K562 (cell line): ENCODE results near the gene ZNF276. TPM values are rescaled to one million over a fixed set of nuclear protein-coding genes. Genes with fewer than 3 reads are reported as not detected.

Experiments
- ATAC-seq: fragments of 200-7000 bp; cut with Tn5 transposase; 3 replicates; pipeline ENCODE4 v1.9.1; 2020; ENCODE audit warnings: moderate library complexity
- BruUV-seq: library from RNA; stranded (reverse); fragments of 400-500 nt; replicated peaks from 2 replicates; lab custom pipeline; 2021; lab: Mats Ljungman, UMichigan
- CTCF ChIA-PET: fragments of 300-600 bp; formaldehyde crosslinking; extraction: SDS; loops from one replicate; lab custom pipeline; 2021; ENCODE audit warnings: low intra/inter-chr PET ratio; lab: Yijun Ruan, JAX
- POLR2A ChIA-PET: fragments of 300-600, 350-650 bp; sonication (Branson Sonifier 250); formaldehyde crosslinking; extraction: SDS; loops from one replicate; lab custom pipeline; 2021; ENCODE audit warnings: antibody characterized with exemption, inconsistent platforms; lab: Yijun Ruan, JAX
- DNase-seq, 4 experiments: peaks; one replicate each; pipeline versions ENCODE4 v3.0.0 to v3.0.0-alpha.2; 2011 to 2018; ENCODE audit warnings: low spot score in 3 of 4, mixed read lengths in 3 of 4; ENCODE audit errors: extremely low read depth in 1 of 4
- FAIRE-seq: peaks from 2 replicates; lab custom pipeline; 2011; peaks lifted over from hg19 to GRCh38; lab: Jason Lieb, UNC
- H2AFZ ChIP-seq: 2 replicates; pipeline ENCODE4 v1.6.0; 2011; ENCODE audit warnings: low read depth, low read length, control low read depth, inconsistent platforms
- H3K27ac ChIP-seq: fragments of 200-600 bp; 3 replicates; pipeline ENCODE4 v1.8.0; 2011; ENCODE audit warnings: low read depth, mild to moderate bottlenecking, control low read depth, inconsistent platforms, low read length, moderate library complexity, mixed read lengths; ENCODE audit errors: extremely low read depth
- H3K27me3 ChIP-seq, 2 experiments: fragments of 300-600 bp in 1 of 2; 2 replicates in 1 of 2; 3 replicates in 1 of 2; pipeline versions ENCODE4 v1.6.0 to v1.8.0; 2011; ENCODE audit warnings: inconsistent platforms in 2 of 2, low read length in 2 of 2, mild to moderate bottlenecking in 1 of 2, mixed read lengths in 1 of 2, moderate library complexity in 1 of 2; ENCODE audit not compliant: control insufficient read depth in 2 of 2, insufficient read depth in 2 of 2
- H3K36me3 ChIP-seq: fragments of 300-600 bp; 3 replicates; pipeline ENCODE4 v1.8.0; 2011; ENCODE audit warnings: mild to moderate bottlenecking, low read length, inconsistent platforms; ENCODE audit not compliant: control insufficient read depth, insufficient read depth
- H3K4me1 ChIP-seq, 2 experiments: fragments of 200-600 bp in 1 of 2; replicated peaks in 1 of 2; 2 replicates in 1 of 2; 3 replicates in 1 of 2; pipeline versions ENCODE4 v1.5.1 to v1.8.0; 2011; ENCODE audit warnings: inconsistent platforms in 2 of 2, low read length in 2 of 2, mild to moderate bottlenecking in 1 of 2, mixed read lengths in 1 of 2, moderate library complexity in 1 of 2; ENCODE audit not compliant: control insufficient read depth in 2 of 2, insufficient read depth in 2 of 2
- H3K4me2 ChIP-seq: 2 replicates; pipeline ENCODE4 v1.6.1; 2011; ENCODE audit warnings: low read length, control low read depth, inconsistent platforms, mixed read lengths; ENCODE audit not compliant: insufficient read depth
- H3K4me3 ChIP-seq: fragments of 200-600 bp; sonication (generic), shearing (Covaris generic); 2 replicates; pipeline ENCODE4 v1.5.1; 2016; ENCODE audit warnings: control low read depth, inconsistent platforms
- H3K79me2 ChIP-seq: fragments of 200-600 bp; 3 replicates; pipeline ENCODE4 v1.8.0; 2011; ENCODE audit warnings: low read length, inconsistent platforms; ENCODE audit not compliant: control insufficient read depth, insufficient read depth
- H3K9ac ChIP-seq, 2 experiments: 2 replicates each; pipeline versions ENCODE4 v1.6.0 to v1.6.1; 2011; ENCODE audit warnings: low read depth in 2 of 2, low read length in 2 of 2, control low read depth in 1 of 2, inconsistent platforms in 1 of 2, mild to moderate bottlenecking in 1 of 2, mixed read lengths in 1 of 2; ENCODE audit not compliant: insufficient read depth in 1 of 2
- H3K9me1 ChIP-seq: one replicate; pipeline ENCODE4 v1.6.0; 2011; ENCODE audit warnings: inconsistent platforms, mild to moderate bottlenecking, low read length, moderate library complexity; ENCODE audit not compliant: control insufficient read depth, insufficient read depth
- H3K9me3 ChIP-seq: replicated peaks from 2 replicates; pipeline ENCODE4 v1.5.1; 2011; ENCODE audit warnings: low read depth, low read length, inconsistent platforms; ENCODE audit not compliant: control insufficient read depth, insufficient read depth
- H4K20me1 ChIP-seq: replicated peaks from 2 replicates; pipeline ENCODE4 v1.6.1; 2011; ENCODE audit warnings: low read length, inconsistent platforms, mixed read lengths; ENCODE audit not compliant: control insufficient read depth, insufficient read depth
- C11orf30 ChIP-seq: fragments of 450-650 bp; IDR thresholded peaks from 2 replicates; pipeline ENCODE4 v1.6.1; 2016; ENCODE audit warnings: low read depth, mild to moderate bottlenecking
- DDX20 ChIP-seq: fragments of 450-650 bp; IDR thresholded peaks from 2 replicates; pipeline ENCODE4 v1.6.1; 2016; ENCODE audit warnings: missing genetic modification characterization, low read depth, mild to moderate bottlenecking, missing compliant biosample characterization, moderate library complexity
- ELF4 ChIP-seq: fragments of 450-650 bp; formaldehyde crosslinking; IDR thresholded peaks from 2 replicates; pipeline ENCODE4 v1.4.0; 2022; ENCODE audit warnings: missing genetic modification characterization
- GATA2 ChIP-seq: sonication (generic); formaldehyde crosslinking; IDR thresholded peaks from 2 replicates; pipeline ENCODE4 v1.4.0; 2020; ENCODE audit warnings: mild to moderate bottlenecking, missing genetic modification reagents
- HLTF ChIP-seq: fragments of 450-650 bp; IDR thresholded peaks from 2 replicates; pipeline ENCODE4 v1.6.1; 2016
- HNRNPH1 ChIP-seq: fragments of 200-400 bp; formaldehyde crosslinking; optimal IDR thresholded peaks from 2 replicates; pipeline ENCODE3; 2017; ENCODE audit warnings: low read depth, mild to moderate bottlenecking, low read length, moderate library complexity
- POLR2A ChIP-seq: fragments of 450-650 bp; conservative IDR thresholded peaks from 2 replicates; pipeline ENCODE4 v1.6.1; 2016
- POLR2AphosphoS2 ChIP-seq: IDR thresholded peaks from 2 replicates; pipeline ENCODE4 v1.6.1; 2012; ENCODE audit warnings: low read length, improper control_type of control experiment
- POLR2G ChIP-seq: fragments of 200-400 bp; formaldehyde crosslinking; IDR thresholded peaks from 2 replicates; pipeline ENCODE4 v1.6.1; 2017; ENCODE audit warnings: low read depth, mild to moderate bottlenecking, antibody characterized with exemption, low read length, moderate library complexity
- RBFOX2 ChIP-seq: fragments of 200-400 bp; formaldehyde crosslinking; IDR thresholded peaks from 2 replicates; pipeline ENCODE4 v1.6.1; 2017; ENCODE audit warnings: low read depth, mild to moderate bottlenecking, low read length, moderate library complexity
- RBM22 ChIP-seq: fragments of 200-400 bp; formaldehyde crosslinking; IDR thresholded peaks from 2 replicates; pipeline ENCODE4 v1.6.1; 2018; ENCODE audit warnings: low read length, low read depth; ENCODE audit not compliant: poor library complexity, severe bottlenecking
- SAFB2 ChIP-seq: fragments of 200-400 bp; formaldehyde crosslinking; IDR thresholded peaks from 2 replicates; pipeline ENCODE4 v1.6.1; 2018; ENCODE audit warnings: borderline replicate concordance, low read length, low read depth, moderate library complexity; ENCODE audit not compliant: severe bottlenecking
- SIRT6 ChIP-seq: IDR thresholded peaks from one replicate; pipeline ENCODE4 v1.6.1; 2012; ENCODE audit warnings: low read depth, mild to moderate bottlenecking, control low read depth, inconsistent platforms, low read length, moderate library complexity
- WGBS: fragments of 100-300 bp; shearing (Covaris generic); methylation state at CpG from one replicate; pipeline ENCODE4 v1.1.6; 2016; ENCODE audit warnings: low coverage, mixed read lengths; ENCODE audit not compliant: insufficient coverage; ENCODE audit errors: missing lambda C conversion rate; 5-methylcytosine and 5-hydroxymethylcytosine counted together
- in situ Hi-C: fragments of 300-500 bp; cut with MboI; formaldehyde crosslinking; loops from 4 replicates; pipeline ENCODE4 v1.15.0; 2018; ENCODE audit warnings: inconsistent platforms, mixed read lengths
- intact Hi-C: fragments of 100-400 bp; cut with micrococcal nuclease; formaldehyde crosslinking; loops from 2 replicates; pipeline ENCODE4 v1.14.2; 2022
- polyA plus RNA-seq, 8 experiments: library from polyadenylated mRNA; depleted of rRNA in 4 of 8; stranded (reverse) in 5 of 8; unstranded in 3 of 8; fragments of >200 nt; fragmentation: Nextera tagmentation in 2 of 8; fragmentation: Illumina TruSeq in 1 of 8; extraction: Ambion mirVana in 2 of 8; extraction: Trizol in 1 of 8; gene quantifications; 2 replicates each; pipeline versions ENCODE4 v1.2.1 to v1.2.3, GENCODE V29; 2011 to 2014; ENCODE audit warnings: inconsistent platforms in 1 of 8, missing spikeins in 1 of 8
- total RNA-seq, 7 experiments: library from RNA; depleted of rRNA in 6 of 7; stranded (reverse); fragments of >200 nt in 6 of 7; fragmentation: Illumina TruSeq in 2 of 7; extraction: Trizol in 2 of 7; gene quantifications; 2 replicates each; pipeline versions ENCODE4 v1.2.1 to v1.2.3, GENCODE V29; 2011 to 2021; ENCODE audit warnings: low replicate concordance in 1 of 7

Gene ZNF276
- total and polyA plus RNA-seq, 9 of the 15 experiments (the other 6 are each of a cell fraction or from before 2014, with no cell fraction given), result 0.49 to 43.9 (median 15.8) TPM

- no peak for TF ChIP-seq ELF4 (CRISPR knock-in tag)
- peak; percentile 71 for TF ChIP-seq POLR2G
- 0 out of 2 replicates have a peak, but pooled peaks have one; percentile 46 for TF ChIP-seq POLR2AphosphoS2
- TF ChIP-seq RBFOX2, result peak; percentile 49; the same call in 1 of the 2 replicates
- TF ChIP-seq DDX20 (tag), result no peak
- TF ChIP-seq HLTF, result no peak
Measured at GRCh38 chr16:89730610-89731234, 9.4 kb downstream of the ZNF276 start (continued).

GRCh38 chr16:89732142-89732917, 11.0 kb downstream of the ZNF276 start:
- FAIRE-seq, result no peak
- no peak overlapping the region for H3K4me2 ChIP-seq
- peaks cover 3% of the 10 kb centered on the region; the same call in 1 of the 3 replicates for H3K79me2 ChIP-seq
- no peak overlapping the region for H2AFZ ChIP-seq
- peaks cover 0 to 17% of the 10 kb centered on the region in 2 experiments; a peak in 1 of 5 replicates for H3K4me1 ChIP-seq
- 91% methylated on average over 23 of the region's 24 CpGs for WGBS
- H3K4me3 ChIP-seq, result no peak overlapping the region
- H3K36me3 ChIP-seq, result peaks cover 96% of the 10 kb centered on the region
- in situ Hi-C loops, result no loop called here
- no peaks in the 10 kb centered on the region for H3K9me1 ChIP-seq
- no TSS peak for BruUV-seq
- no peaks in the 10 kb centered on the region for H3K9me3 ChIP-seq
- intact Hi-C loops, result no loop called here
- peaks cover under 1% of the 10 kb centered on the region; the same call in 1 of the 2 replicates for H4K20me1 ChIP-seq
- H3K9ac ChIP-seq, result peak overlapping the region in 1 of 2 experiments; percentile 62; a peak in 1 of 4 replicates
- H3K27ac ChIP-seq, result no peak overlapping the region
- H3K27me3 ChIP-seq, result no peaks in the 10 kb centered on the region
- CTCF ChIA-PET, result no interaction called here
- POLR2A ChIA-PET, result interaction anchor here (0.6 to 1.2 kb wide), 7 partner anchors 8 to 32 kb away, joined by 3 to 6 read pairs (median 3); partner anchors contain the start of gene SPATA2L
- no peak; the same call in 2 of the 3 replicates for ATAC-seq
- no peak for DNase-seq
- TF ChIP-seq SIRT6 (peak; percentile 29), GATA2 (CRISPR knock-in tag) (no peak), C11orf30 (no peak), POLR2A (0 out of 2 replicates have a peak, but pooled peaks have one; percentile 37), SAFB2 (no peak), HNRNPH1 (no peak), RBM22 (peak; percentile 87)
